Measurements from ENCODE around the gene SRPRB. TPM values are rescaled to one million over a fixed set of nuclear protein-coding genes. Genes with fewer than 3 reads are reported as not detected.

Gene SRPRB
- total and polyA plus RNA-seq, 2 donors from 2014 or later, result 47.9 to 58.8 TPM

- Histone ChIP-seq H3K36me3 (ENCODE audit: control insufficient read depth in 2 of 3, insufficient read depth in 3 of 3, low read length in 3 of 3) (peaks cover 4 to 32% (median 13%) of the 10 kb centered on the region in 3 donors), H3K27ac (ENCODE audit: low read depth in 2 of 2, low read length in 2 of 2) (no peak overlapping the region), H3K4me1 (ENCODE audit: control insufficient read depth in 2 of 3, insufficient read depth in 2 of 3, low read depth in 1 of 3, low read length in 3 of 3) (no peaks in the 10 kb centered on the region), H3K4me3 (ENCODE audit: low read length in 3 of 3) (no peak overlapping the region), H3K9ac (ENCODE audit: low read length in 3 of 3) (no peak overlapping the region), H3K9me3 (ENCODE audit: control insufficient read depth in 2 of 3, insufficient read depth in 1 of 3, low read length in 3 of 3) (no peaks in the 10 kb centered on the region), H3K27me3 (ENCODE audit: control insufficient read depth, insufficient read depth, low read length) (no peaks in the 10 kb centered on the region)
- DNase-seq (no peak), FAIRE-seq (no peak)
- no peak for TF ChIP-seq CTCF (IDR thresholded peaks at IDR 0.05; ENCODE audit: borderline replicate concordance, extremely low read depth, insufficient read depth)
- intact Hi-C loops (cut with DNase I), result no loop called here
Observed at GRCh38 chr3:133815386-133815785, 9.8 kb downstream of the SRPRB start.

- H3K27me3 ChIP-seq (ENCODE audit: control insufficient read depth, insufficient read depth, low read length), result no peaks in the 10 kb centered on the region
- H3K4me3 ChIP-seq (ENCODE audit: low read length in 3 of 3), result no peak overlapping the region
- no peak for TF ChIP-seq CTCF (IDR thresholded peaks at IDR 0.05; ENCODE audit: borderline replicate concordance, extremely low read depth, insufficient read depth)
- H3K9me3 ChIP-seq (ENCODE audit: control insufficient read depth in 2 of 3, insufficient read depth in 1 of 3, low read length in 3 of 3), result no peaks in the 10 kb centered on the region
- no peak overlapping the region for H3K27ac ChIP-seq (ENCODE audit: low read depth in 2 of 2, low read length in 2 of 2)
- peaks cover 0 to 6% (median 0%) of the 10 kb centered on the region in 3 donors for H3K4me1 ChIP-seq (ENCODE audit: control insufficient read depth in 2 of 3, insufficient read depth in 2 of 3, low read depth in 1 of 3, low read length in 3 of 3)
- DNase-seq, result no peak
- no peak for FAIRE-seq
- no peak overlapping the region for H3K9ac ChIP-seq (ENCODE audit: low read length in 3 of 3)
- peaks cover 0 to 37% (median 17%) of the 10 kb centered on the region in 3 donors for H3K36me3 ChIP-seq (ENCODE audit: control insufficient read depth in 2 of 3, insufficient read depth in 3 of 3, low read length in 3 of 3)
- intact Hi-C loops (cut with DNase I), result loop anchor here (5.0 kb wide), 1 partner anchor 112 kb away; no protein-coding TSS in a partner anchor
Observed at GRCh38 chr3:133820129-133820528, 14.5 kb downstream of the SRPRB start.

GRCh38 chr3:133820889-133821675, 15.5 kb downstream of the SRPRB start:
- intact Hi-C loops (cut with DNase I), result loop anchor here (5.0 kb wide), 1 partner anchor 111 kb away; no protein-coding TSS in a partner anchor
- FAIRE-seq, result no peak

More at GRCh38 chr3:133820889-133821675, 15.5 kb downstream of the SRPRB start:
- Histone ChIP-seq H3K36me3 (ENCODE audit: control insufficient read depth in 2 of 3, insufficient read depth in 3 of 3, low read length in 3 of 3) (peaks cover 0 to 30% (median 13%) of the 10 kb centered on the region in 3 donors), H3K9ac (ENCODE audit: low read length in 3 of 3) (no peak overlapping the region), H3K27ac (ENCODE audit: low read depth in 2 of 2, low read length in 2 of 2) (no peak overlapping the region), H3K27me3 (ENCODE audit: control insufficient read depth, insufficient read depth, low read length) (no peaks in the 10 kb centered on the region), H3K4me3 (ENCODE audit: low read length in 3 of 3) (no peak overlapping the region), H3K4me1 (ENCODE audit: control insufficient read depth in 2 of 3, insufficient read depth in 2 of 3, low read depth in 1 of 3, low read length in 3 of 3) (peaks cover 0 to 6% (median 0%) of the 10 kb centered on the region in 3 donors), H3K9me3 (ENCODE audit: control insufficient read depth in 2 of 3, insufficient read depth in 1 of 3, low read length in 3 of 3) (no peaks in the 10 kb centered on the region)
- no peak for TF ChIP-seq CTCF (IDR thresholded peaks at IDR 0.05; ENCODE audit: borderline replicate concordance, extremely low read depth, insufficient read depth)
- DNase-seq, result no peak

Data from kidney (tissue), 14 donors.